Neural progenitor cell (in vitro differentiated cells): ENCODE data around the gene CRMP1. TPM values are rescaled to one million over a fixed set of nuclear protein-coding genes. Genes with fewer than 3 reads are reported as not detected.

Source experiments
- DNase-seq: peaks from one replicate; pipeline ENCODE4 v3.0.0-alpha.2; 2016; ENCODE audit warnings: low spot score
- H2AFZ ChIP-seq: fragments of 200-600 bp; sonication (generic); replicated peaks from 2 replicates; pipeline ENCODE4 v1.6.1; 2016; ENCODE audit warnings: antibody characterized with exemption
- H3F3A ChIP-seq: fragments of 200-600 bp; sonication (generic); 2 replicates; pipeline ENCODE4 v1.6.1; 2016; ENCODE audit warnings: antibody characterized with exemption, low read depth
- H3K27ac ChIP-seq: fragments of 200-600 bp; sonication (generic); 2 replicates; pipeline ENCODE4 v1.5.1; 2016; ENCODE audit warnings: mild to moderate bottlenecking
- H3K27me3 ChIP-seq: fragments of 200-600 bp; sonication (generic); 2 replicates; pipeline ENCODE4 v1.6.1; 2016; ENCODE audit warnings: mild to moderate bottlenecking, moderate library complexity
- H3K36me3 ChIP-seq: fragments of 200-600 bp; sonication (generic); 2 replicates; pipeline ENCODE4 v1.5.1; 2016
- H3K4me1 ChIP-seq: fragments of 200-600 bp; sonication (generic); 2 replicates; pipeline ENCODE4 v1.6.1; 2016; ENCODE audit warnings: mixed run types
- H3K4me2 ChIP-seq: fragments of 200-600 bp; sonication (generic); 2 replicates; pipeline ENCODE4 v1.6.1; 2016
- H3K4me3 ChIP-seq: fragments of 200-600 bp; sonication (generic); 2 replicates; pipeline ENCODE4 v1.5.1; 2016
- H3K79me2 ChIP-seq: fragments of 200-600 bp; sonication (generic); 2 replicates; pipeline ENCODE4 v1.6.1; 2016; ENCODE audit warnings: low read depth
- H3K9ac ChIP-seq: fragments of 200-600 bp; sonication (generic); 2 replicates; pipeline ENCODE4 v1.6.1; 2016
- H3K9me3 ChIP-seq: fragments of 200-600 bp; sonication (generic); 2 replicates; pipeline ENCODE4 v1.5.1; 2016; ENCODE audit warnings: low read depth
- H4K20me1 ChIP-seq: fragments of 200-600 bp; sonication (generic); 2 replicates; pipeline ENCODE4 v1.6.1; 2016; ENCODE audit warnings: low read depth
- H3K27ac Mint-ChIP-seq: 3 replicates; pipeline ENCODE4 v1.8.0; 2021; ENCODE audit warnings: mixed read lengths
- H3K27me3 Mint-ChIP-seq: 2 replicates; pipeline ENCODE4 v1.8.0; 2022; ENCODE audit warnings: low read depth, mild to moderate bottlenecking, inconsistent platforms, moderate library complexity, mixed read lengths; ENCODE audit not compliant: insufficient read depth
- H3K36me3 Mint-ChIP-seq: 3 replicates; pipeline ENCODE4 v1.8.0; 2021; ENCODE audit warnings: mixed read lengths
- H3K4me1 Mint-ChIP-seq: 3 replicates; pipeline ENCODE4 v1.8.0; 2021; ENCODE audit warnings: mixed read lengths
- H3K4me3 Mint-ChIP-seq: 3 replicates; pipeline ENCODE4 v1.8.0; 2021; ENCODE audit warnings: mild to moderate bottlenecking, moderate library complexity, mixed read lengths
- H3K9me3 Mint-ChIP-seq: 3 replicates; pipeline ENCODE4 v1.8.0; 2020; ENCODE audit warnings: mixed read lengths
- CTCF ChIP-seq: fragments of 200-600 bp; sonication (generic); IDR thresholded peaks from 2 replicates; pipeline ENCODE4 v1.5.1; 2017; ENCODE audit warnings: antibody characterized with exemption, mild to moderate bottlenecking
- EZH2 ChIP-seq: fragments of 200-600 bp; sonication (generic); IDR thresholded peaks from 2 replicates; pipeline ENCODE4 v1.6.1; 2017; ENCODE audit warnings: antibody characterized with exemption, mild to moderate bottlenecking, moderate library complexity
- EZH2phosphoT487 ChIP-seq: fragments of 200-600 bp; sonication (generic); IDR thresholded peaks from 2 replicates; pipeline ENCODE4 v1.6.1; 2017; ENCODE audit warnings: antibody characterized with exemption
- total RNA-seq: library from RNA; depleted of rRNA; stranded (reverse); fragments of >200 nt; gene quantifications from 2 replicates; pipeline ENCODE4 v1.2.3, GENCODE V29; 2015; ENCODE audit warnings: low replicate concordance

Gene CRMP1
- total RNA-seq, 1 donor from 2014 or later: 91.4 TPM

GRCh38 chr4:5784021-5784420 is 108.9 kb downstream of the CRMP1 start:
- Mint-ChIP-seq H3K4me1 (no peaks in the 10 kb centered on the region), H3K27ac (no peak overlapping the region), H3K9me3 (no peaks in the 10 kb centered on the region), H3K4me3 (no peak overlapping the region), H3K36me3 (peaks cover 36% of the 10 kb centered on the region), H3K27me3 (peaks cover 9% of the 10 kb centered on the region)
- DNase-seq: no peak
- H2AFZ ChIP-seq: no peak overlapping the region
- no peaks in the 10 kb centered on the region for H3K79me2 ChIP-seq
- no peaks in the 10 kb centered on the region for H3K9me3 ChIP-seq
- H3K9ac ChIP-seq: no peak overlapping the region
- no peak for TF ChIP-seq EZH2
- no peak for TF ChIP-seq CTCF
- no peak for TF ChIP-seq EZH2phosphoT487
- H3K4me3 ChIP-seq: no peak overlapping the region
- no peaks in the 10 kb centered on the region for H3K27me3 ChIP-seq
- no peak overlapping the region for H3K4me2 ChIP-seq
- H4K20me1 ChIP-seq: no peaks in the 10 kb centered on the region
- H3F3A ChIP-seq: peaks cover 8% of the 10 kb centered on the region
- H3K4me1 ChIP-seq: peaks cover 10% of the 10 kb centered on the region
- no peaks in the 10 kb centered on the region for H3K36me3 ChIP-seq
- H3K27ac ChIP-seq: no peak overlapping the region

GRCh38 chr4:5783486-5783885 is 109.4 kb downstream of the CRMP1 start:
- peaks cover 7% of the 10 kb centered on the region for H3K27me3 Mint-ChIP-seq
- Histone ChIP-seq H3F3A (peaks cover 8% of the 10 kb centered on the region), H3K9me3 (no peaks in the 10 kb centered on the region), H3K36me3 (no peaks in the 10 kb centered on the region), H3K4me1 (peaks cover 10% of the 10 kb centered on the region), H2AFZ (no peak overlapping the region), H3K4me3 (no peak overlapping the region), H3K9ac (no peak overlapping the region), H3K27ac (no peak overlapping the region), H4K20me1 (no peaks in the 10 kb centered on the region), H3K27me3 (no peaks in the 10 kb centered on the region), H3K4me2 (no peak overlapping the region), H3K79me2 (no peaks in the 10 kb centered on the region)
- H3K9me3 Mint-ChIP-seq: no peaks in the 10 kb centered on the region
- no peak overlapping the region for H3K27ac Mint-ChIP-seq
- H3K4me3 Mint-ChIP-seq: no peak overlapping the region
- TF ChIP-seq CTCF (no peak), EZH2phosphoT487 (no peak), EZH2 (no peak)
- DNase-seq: no peak
- H3K4me1 Mint-ChIP-seq: no peaks in the 10 kb centered on the region
- peaks cover 34% of the 10 kb centered on the region for H3K36me3 Mint-ChIP-seq

GRCh38 chr4:5782829-5783476 is 109.9 kb downstream of the CRMP1 start:
- no peak overlapping the region for H3K4me3 Mint-ChIP-seq
- peaks cover 8% of the 10 kb centered on the region for H3F3A ChIP-seq

More at GRCh38 chr4:5782829-5783476, 109.9 kb downstream of the CRMP1 start:
- Histone ChIP-seq H2AFZ (no peak overlapping the region), H3K27ac (no peak overlapping the region), H4K20me1 (no peaks in the 10 kb centered on the region), H3K9me3 (no peaks in the 10 kb centered on the region), H3K4me3 (no peak overlapping the region), H3K4me2 (no peak overlapping the region), H3K4me1 (peaks cover 10% of the 10 kb centered on the region), H3K79me2 (no peaks in the 10 kb centered on the region), H3K9ac (no peak overlapping the region), H3K36me3 (no peaks in the 10 kb centered on the region), H3K27me3 (no peaks in the 10 kb centered on the region)
- TF ChIP-seq EZH2: no peak
- no peak for TF ChIP-seq CTCF
- no peak for TF ChIP-seq EZH2phosphoT487
- no peaks in the 10 kb centered on the region for H3K9me3 Mint-ChIP-seq
- H3K27ac Mint-ChIP-seq: no peak overlapping the region
- H3K4me1 Mint-ChIP-seq: no peaks in the 10 kb centered on the region
- peaks cover 6% of the 10 kb centered on the region for H3K27me3 Mint-ChIP-seq
- peaks cover 28% of the 10 kb centered on the region for H3K36me3 Mint-ChIP-seq
- no peak for DNase-seq
